Tibial artery (tissue), 4 donors: Measurements from ENCODE around the gene THADA.

ENCODE experiments used
- DNase-seq, 2 donors: peaks; one replicate each; pipeline ENCODE4 v3.0.0-alpha.2; 2019
- H3K27ac ChIP-seq, 2 donors: fragments of 200-600 bp; sonication (generic) in 1 of 2; 1 replicate in 1 of 2; 2 replicates in 1 of 2; pipeline ENCODE4 v1.5.1; 2018 to 2019; ENCODE audit warnings: mild to moderate bottlenecking in 1 of 2
- H3K27me3 ChIP-seq, 2 donors: fragments of 200-600 bp; sonication (generic) in 1 of 2; one replicate each; pipeline versions ENCODE4 v1.5.1 to v1.6.0; 2016 to 2019
- H3K36me3 ChIP-seq, 3 donors: fragments of 200-600 bp; sonication (generic) in 2 of 3; one replicate each; pipeline ENCODE4 v1.5.1; 2016 to 2019; ENCODE audit warnings: mild to moderate bottlenecking in 2 of 3
- H3K4me1 ChIP-seq, 4 donors: fragments of 200-600 bp; sonication (generic) in 2 of 4; 1 replicate in 3 of 4; 2 replicates in 1 of 4; pipeline ENCODE4 v1.5.1; 2016 to 2019
- H3K4me3 ChIP-seq, 2 donors: fragments of 200-600 bp; sonication (generic) in 1 of 2; 1 replicate in 1 of 2; 2 replicates in 1 of 2; pipeline ENCODE4 v1.5.1; 2018 to 2019; ENCODE audit warnings: mild to moderate bottlenecking in 2 of 2
- H3K9me3 ChIP-seq, 3 donors: fragments of 200-600 bp; sonication (generic) in 1 of 3; one replicate each; pipeline ENCODE4 v1.5.1; 2016 to 2019
- intact Hi-C: fragments of 100-400 bp; cut with DNase I; formaldehyde crosslinking; loops from one replicate; pipeline ENCODE4 v1.15.0; 2023; ENCODE audit warnings: low total_unique reads
- TF ChIP-seq, protein P1 (sequence below), 2 experiments: fragments of 200-600 bp in 1 of 2; fragments of 450-650 bp in 1 of 2; IDR thresholded peaks; one replicate each; pipeline ENCODE4 v1.5.1; 2017 to 2019; ENCODE audit warnings: antibody characterized with exemption in 2 of 2, mild to moderate bottlenecking in 1 of 2, moderate library complexity in 1 of 2

THADA gene

DNA sequence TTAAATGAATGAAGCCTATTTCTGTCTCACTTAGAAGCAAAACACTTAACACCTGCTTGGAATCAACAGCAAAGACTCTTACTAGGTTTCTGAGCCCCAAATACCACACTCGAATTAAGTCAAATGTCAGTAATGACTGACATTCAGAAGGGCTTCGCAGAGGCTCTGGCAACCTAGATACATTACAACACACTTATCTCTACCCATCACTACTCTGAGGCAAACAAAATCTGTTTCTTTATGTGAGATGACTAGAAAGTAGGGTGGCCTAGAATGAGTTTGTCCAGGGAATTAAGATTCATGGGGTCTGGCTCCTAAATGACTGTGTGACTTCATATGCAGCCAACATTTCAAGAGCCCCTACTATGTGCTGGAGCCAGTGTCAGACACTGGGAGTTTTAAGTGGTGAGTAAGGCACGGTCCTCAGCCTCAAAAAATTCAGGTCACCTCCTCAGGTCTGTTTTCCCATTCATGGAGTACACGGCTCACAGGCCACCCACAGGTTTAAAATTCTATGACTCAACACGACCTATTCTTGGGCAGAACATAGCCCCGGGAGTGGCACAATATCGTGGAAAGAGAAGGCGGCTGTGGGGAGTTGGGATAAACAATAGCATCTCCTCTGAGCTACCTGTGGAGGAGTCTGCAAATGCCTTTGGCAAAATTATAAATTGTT lies 219.2 kb downstream of the THADA start:
- no peaks in the 10 kb centered on the region for H3K9me3 ChIP-seq
- H3K27ac ChIP-seq = no peak overlapping the region
- no peaks in the 10 kb centered on the region for H3K27me3 ChIP-seq
- TF ChIP-seq, protein P1, sequence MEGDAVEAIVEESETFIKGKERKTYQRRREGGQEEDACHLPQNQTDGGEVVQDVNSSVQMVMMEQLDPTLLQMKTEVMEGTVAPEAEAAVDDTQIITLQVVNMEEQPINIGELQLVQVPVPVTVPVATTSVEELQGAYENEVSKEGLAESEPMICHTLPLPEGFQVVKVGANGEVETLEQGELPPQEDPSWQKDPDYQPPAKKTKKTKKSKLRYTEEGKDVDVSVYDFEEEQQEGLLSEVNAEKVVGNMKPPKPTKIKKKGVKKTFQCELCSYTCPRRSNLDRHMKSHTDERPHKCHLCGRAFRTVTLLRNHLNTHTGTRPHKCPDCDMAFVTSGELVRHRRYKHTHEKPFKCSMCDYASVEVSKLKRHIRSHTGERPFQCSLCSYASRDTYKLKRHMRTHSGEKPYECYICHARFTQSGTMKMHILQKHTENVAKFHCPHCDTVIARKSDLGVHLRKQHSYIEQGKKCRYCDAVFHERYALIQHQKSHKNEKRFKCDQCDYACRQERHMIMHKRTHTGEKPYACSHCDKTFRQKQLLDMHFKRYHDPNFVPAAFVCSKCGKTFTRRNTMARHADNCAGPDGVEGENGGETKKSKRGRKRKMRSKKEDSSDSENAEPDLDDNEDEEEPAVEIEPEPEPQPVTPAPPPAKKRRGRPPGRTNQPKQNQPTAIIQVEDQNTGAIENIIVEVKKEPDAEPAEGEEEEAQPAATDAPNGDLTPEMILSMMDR (IDR thresholded peaks at IDR 0.05) = no peak
- H3K4me3 ChIP-seq = no peak overlapping the region
- intact Hi-C loops = no loop called here
- no peak for DNase-seq
- H3K36me3 ChIP-seq = peaks cover 0 to 6% (median 0%) of the 10 kb centered on the region in 3 donors
- H3K4me1 ChIP-seq = peaks cover 0 to 7% (median 2%) of the 10 kb centered on the region in 4 donors

DNA sequence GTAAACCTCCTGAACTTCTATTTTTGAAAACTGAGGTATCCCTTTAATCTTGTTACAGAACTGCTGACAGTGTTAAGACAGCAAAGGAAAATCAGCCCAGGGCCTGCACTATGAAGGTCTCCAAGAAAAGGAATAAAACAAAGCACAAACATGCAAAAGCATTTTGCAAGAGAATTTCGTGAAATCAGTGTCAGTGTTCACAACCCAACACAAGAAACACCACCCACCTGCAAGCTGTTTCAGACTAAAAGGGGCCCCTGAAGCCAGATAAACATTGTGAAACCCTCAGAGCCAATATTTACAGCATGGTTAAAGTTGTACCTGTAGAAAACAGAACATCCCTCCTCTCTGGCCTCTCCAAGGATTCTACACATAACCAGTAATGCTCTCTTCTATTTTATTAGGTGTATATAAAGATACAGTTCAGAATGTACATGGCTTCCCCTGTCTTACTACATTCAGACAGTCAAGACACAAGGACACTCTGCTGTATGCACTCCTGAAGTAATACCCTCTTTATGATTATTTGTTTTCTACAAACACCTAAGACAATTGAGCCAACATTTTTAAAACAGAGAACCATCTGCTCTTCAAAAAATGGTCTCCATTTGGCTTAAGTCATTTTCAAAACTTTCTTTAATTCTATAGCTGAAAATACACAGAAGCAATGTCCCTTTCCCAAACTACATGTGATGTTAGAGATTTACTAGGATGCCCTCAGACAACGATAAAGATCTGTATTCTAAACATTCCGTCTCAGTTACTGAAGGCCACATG lies 219.9 kb downstream of the THADA start:
- H3K4me1 ChIP-seq = peaks cover 0 to 8% (median 4%) of the 10 kb centered on the region in 4 donors
- TF ChIP-seq, protein P1 (IDR thresholded peaks at IDR 0.05) = no peak
- intact Hi-C loops = no loop called here
- H3K4me3 ChIP-seq = no peak overlapping the region
- H3K27me3 ChIP-seq = no peaks in the 10 kb centered on the region
- peaks cover 0 to 6% (median 0%) of the 10 kb centered on the region in 3 donors for H3K36me3 ChIP-seq
- no peaks in the 10 kb centered on the region for H3K9me3 ChIP-seq
- DNase-seq = no peak
- H3K27ac ChIP-seq = no peak overlapping the region

DNA sequence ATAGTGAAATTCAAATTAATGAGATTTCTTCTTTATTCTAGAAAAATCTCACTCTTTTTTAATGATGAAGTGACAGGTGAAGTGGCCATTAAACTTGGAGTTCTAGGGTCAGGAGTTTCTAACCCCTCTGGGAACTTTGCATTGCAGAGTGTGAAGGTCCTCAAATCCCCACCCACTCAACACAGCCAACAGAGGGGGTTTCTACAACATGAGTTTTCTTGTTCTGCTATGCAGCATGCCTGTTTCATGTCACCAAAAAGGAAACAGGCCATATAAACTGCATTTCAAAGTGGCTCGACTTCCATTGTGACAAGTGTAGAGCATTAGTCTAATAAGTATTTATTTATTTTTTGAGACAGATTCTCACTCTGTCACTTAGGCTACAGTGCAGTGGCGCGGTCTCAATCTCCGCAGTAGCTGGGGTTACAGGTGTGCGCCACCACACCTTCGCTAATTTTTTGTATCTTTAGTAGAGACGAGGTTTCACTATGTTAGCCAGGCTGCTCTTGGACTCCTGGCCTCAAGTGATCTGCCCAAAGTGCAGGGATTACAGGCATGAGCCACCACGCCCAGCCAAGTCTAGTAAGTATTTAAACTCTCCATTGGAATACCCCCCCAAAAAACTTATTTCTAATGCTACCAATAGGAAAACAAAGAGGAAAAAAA lies 223.3 kb downstream of the THADA start:
- H3K4me1 ChIP-seq = peaks cover 0 to 25% (median 14%) of the 10 kb centered on the region in 4 donors
- no peaks in the 10 kb centered on the region for H3K27me3 ChIP-seq
- TF ChIP-seq, protein P1 (IDR thresholded peaks at IDR 0.05) = no peak
- no peak overlapping the region for H3K27ac ChIP-seq
- H3K9me3 ChIP-seq = no peaks in the 10 kb centered on the region
- peaks cover 0 to 5% (median 0%) of the 10 kb centered on the region in 3 donors for H3K36me3 ChIP-seq
- DNase-seq = no peak
- no peak overlapping the region for H3K4me3 ChIP-seq
- intact Hi-C loops = no loop called here

DNA sequence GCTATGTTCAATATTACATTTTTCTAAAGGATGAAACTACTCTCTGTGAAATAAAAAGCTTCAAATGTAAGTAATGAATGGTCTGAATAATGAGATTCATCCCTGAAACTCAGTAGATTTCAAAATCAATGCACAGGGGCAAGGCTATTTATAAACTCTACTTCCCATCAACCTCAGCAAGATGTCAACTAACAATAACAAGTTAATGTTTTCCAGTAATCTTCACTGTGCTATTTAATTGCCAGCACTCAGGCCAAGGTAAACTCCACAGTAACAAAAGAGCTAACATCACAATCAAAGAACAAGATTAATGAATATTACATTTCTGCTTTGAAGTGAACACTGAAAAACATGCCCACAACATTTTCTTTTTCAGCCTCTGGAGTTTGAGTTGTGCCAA lies 225.1 kb downstream of the THADA start:
- intact Hi-C loops = no loop called here
- TF ChIP-seq, protein P1 (IDR thresholded peaks at IDR 0.05) = no peak
- H3K4me1 ChIP-seq = peaks cover 0 to 19% (median 13%) of the 10 kb centered on the region in 4 donors

DNA sequence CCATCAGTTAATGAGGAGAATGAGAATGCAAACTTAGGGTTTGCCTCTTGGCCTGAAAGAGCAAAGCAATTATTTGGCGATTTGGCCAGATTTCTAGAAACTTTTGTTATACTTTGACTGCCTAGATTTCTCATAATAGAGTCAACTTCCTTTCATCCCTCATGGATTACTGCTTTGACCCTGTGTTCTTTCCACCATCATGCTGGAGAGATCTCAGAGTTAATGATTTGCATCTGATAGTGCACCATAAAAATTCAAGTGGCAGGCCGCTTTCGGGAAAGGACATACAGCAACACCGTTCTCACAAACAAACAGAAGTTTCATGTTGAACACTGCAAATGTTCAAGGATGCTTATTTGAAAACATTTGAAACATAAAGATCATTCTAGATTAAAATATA lies 225.7 kb downstream of the THADA start:
- Histone ChIP-seq H3K27ac (peak overlapping the region; percentile 9 to 12), H3K4me1 (peaks cover 0 to 19% (median 13%) of the 10 kb centered on the region in 4 donors), H3K9me3 (no peaks in the 10 kb centered on the region), H3K27me3 (no peaks in the 10 kb centered on the region), H3K36me3 (no peaks in the 10 kb centered on the region), H3K4me3 (no peak overlapping the region)
- TF ChIP-seq, protein P1 (IDR thresholded peaks at IDR 0.05) = no peak
- no peak for DNase-seq
- intact Hi-C loops = no loop called here

More for the DNA sequence above, 225.1 kb downstream of the THADA start:
- no peaks in the 10 kb centered on the region for H3K9me3 ChIP-seq
- H3K27ac ChIP-seq = no peak overlapping the region
- DNase-seq = no peak
- H3K36me3 ChIP-seq = no peaks in the 10 kb centered on the region
- no peak overlapping the region for H3K4me3 ChIP-seq
- no peaks in the 10 kb centered on the region for H3K27me3 ChIP-seq
